DND-41 (cell line): ENCODE results near the gene SHC4.

Experiments
- CTCF ChIP-seq: IDR thresholded peaks from 2 replicates; pipeline ENCODE4 v1.5.1; 2012; ENCODE audit warnings: borderline replicate concordance, low read length, moderate library complexity, mild to moderate bottlenecking; ENCODE audit not compliant: poor library complexity, severe bottlenecking; ENCODE audit errors: extremely low read depth
- EZH2 ChIP-seq: IDR thresholded peaks from 3 replicates; pipeline ENCODE4 v1.6.1; 2012; ENCODE audit warnings: borderline replicate concordance, low read depth, mild to moderate bottlenecking, moderate library complexity, low read length, inconsistent platforms; ENCODE audit not compliant: severe bottlenecking

DNA sequence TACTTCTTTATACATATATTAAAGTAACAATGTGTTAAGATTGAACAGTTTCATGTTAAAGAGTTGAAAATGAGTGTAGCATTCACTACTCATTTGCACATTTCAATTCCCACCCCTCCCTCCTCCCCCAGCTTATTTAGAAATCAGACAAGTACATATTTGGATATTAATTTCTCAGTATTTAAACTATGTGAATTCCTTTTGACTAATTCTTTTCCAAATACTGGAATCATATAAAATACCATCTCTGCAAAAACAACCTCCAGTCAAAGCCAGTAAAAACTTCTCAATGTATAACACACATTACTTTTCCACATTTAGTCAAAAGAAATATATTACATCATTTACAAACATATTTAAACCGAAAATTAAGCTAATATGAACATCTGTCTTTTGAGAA, 25.5 kb upstream of the SHC4 start:
- TF ChIP-seq CTCF = no peak
- TF ChIP-seq EZH2 = no peak
